ENCODE results near the gene RNF114. TPM values are rescaled to one million over a fixed set of nuclear protein-coding genes. Genes with fewer than 3 reads are reported as not detected.

The RNF114 gene
- total RNA-seq, 3 donors from 2014 or later: 224 TPM

GRCh38 chr20:49915118-49915379 lies 21.1 kb upstream of the RNF114 start:
- peak overlapping the region; percentile 100 for H3K4me3 ChIP-seq
- H3K27me3 ChIP-seq: no peaks in the 10 kb centered on the region
- no peaks in the 10 kb centered on the region for H3K36me3 ChIP-seq
- TF ChIP-seq, protein P1, sequence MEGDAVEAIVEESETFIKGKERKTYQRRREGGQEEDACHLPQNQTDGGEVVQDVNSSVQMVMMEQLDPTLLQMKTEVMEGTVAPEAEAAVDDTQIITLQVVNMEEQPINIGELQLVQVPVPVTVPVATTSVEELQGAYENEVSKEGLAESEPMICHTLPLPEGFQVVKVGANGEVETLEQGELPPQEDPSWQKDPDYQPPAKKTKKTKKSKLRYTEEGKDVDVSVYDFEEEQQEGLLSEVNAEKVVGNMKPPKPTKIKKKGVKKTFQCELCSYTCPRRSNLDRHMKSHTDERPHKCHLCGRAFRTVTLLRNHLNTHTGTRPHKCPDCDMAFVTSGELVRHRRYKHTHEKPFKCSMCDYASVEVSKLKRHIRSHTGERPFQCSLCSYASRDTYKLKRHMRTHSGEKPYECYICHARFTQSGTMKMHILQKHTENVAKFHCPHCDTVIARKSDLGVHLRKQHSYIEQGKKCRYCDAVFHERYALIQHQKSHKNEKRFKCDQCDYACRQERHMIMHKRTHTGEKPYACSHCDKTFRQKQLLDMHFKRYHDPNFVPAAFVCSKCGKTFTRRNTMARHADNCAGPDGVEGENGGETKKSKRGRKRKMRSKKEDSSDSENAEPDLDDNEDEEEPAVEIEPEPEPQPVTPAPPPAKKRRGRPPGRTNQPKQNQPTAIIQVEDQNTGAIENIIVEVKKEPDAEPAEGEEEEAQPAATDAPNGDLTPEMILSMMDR (IDR thresholded peaks at IDR 0.05): no peak
- no peak for TF ChIP-seq POLR2AphosphoS5 (IDR thresholded peaks at IDR 0.05)
- no peak for TF ChIP-seq POLR2A (IDR thresholded peaks at IDR 0.05)
- intact Hi-C loops (cut with DNase I; ENCODE audit: low total_unique reads): no loop called here
- H3K27ac ChIP-seq: peak overlapping the region; percentile 99 to 100
- no peak for DNase-seq (ENCODE audit: low spot score in 2 of 2)
- peaks cover 3 to 12% of the 10 kb centered on the region in 2 donors for H3K4me1 ChIP-seq
- no peaks in the 10 kb centered on the region for H3K9me3 ChIP-seq

GRCh38 chr20:49915380-49916145 lies 20.6 kb upstream of the RNF114 start, which contains the start of gene SPATA2:
Gene SPATA2, minus strand, starts transcription at chr20:49915529. Its CDS starts 7,039 bp downstream, at chr20:49908490.
- intact Hi-C loops (cut with DNase I; ENCODE audit: low total_unique reads): no loop called here
- TF ChIP-seq POLR2A (IDR thresholded peaks at IDR 0.05) (peak; percentile 66), POLR2AphosphoS5 (IDR thresholded peaks at IDR 0.05) (peak; percentile 43 to 84 (median 74))
- TF ChIP-seq, protein P1 (IDR thresholded peaks at IDR 0.05): no peak
- Histone ChIP-seq H3K36me3 (no peaks in the 10 kb centered on the region), H3K27me3 (no peaks in the 10 kb centered on the region), H3K4me3 (peak within 1 kb of the TSS; percentile 100), H3K9me3 (no peaks in the 10 kb centered on the region), H3K4me1 (peaks cover 3 to 12% of the 10 kb centered on the region in 2 donors), H3K27ac (peak within 1 kb of the TSS; percentile 99 to 100)
- peak; percentile 94 to 95 for DNase-seq (ENCODE audit: low spot score in 2 of 2)

- Histone ChIP-seq H3K27me3 (no peaks in the 10 kb centered on the region), H3K4me3 (peak overlapping the region; percentile 100), H3K27ac (peak overlapping the region; percentile 99 to 100), H3K36me3 (no peaks in the 10 kb centered on the region), H3K4me1 (peaks cover 3 to 12% of the 10 kb centered on the region in 2 donors), H3K9me3 (no peaks in the 10 kb centered on the region)
- TF ChIP-seq, protein P1 (IDR thresholded peaks at IDR 0.05): no peak
- TF ChIP-seq POLR2AphosphoS5 (IDR thresholded peaks at IDR 0.05): no peak
- TF ChIP-seq POLR2A (IDR thresholded peaks at IDR 0.05): no peak
- intact Hi-C loops (cut with DNase I; ENCODE audit: low total_unique reads): no loop called here
- DNase-seq (ENCODE audit: low spot score in 2 of 2): peak in 1 of 2 donors; percentile 61
These were observed 19.8 kb upstream of the RNF114 start for GRCh38 chr20:49916146-49917002.

- no peaks in the 10 kb centered on the region for H3K27me3 ChIP-seq
- H3K4me3 ChIP-seq: no peak overlapping the region
- no peaks in the 10 kb centered on the region for H3K36me3 ChIP-seq
- H3K9me3 ChIP-seq: no peaks in the 10 kb centered on the region
- no peak overlapping the region for H3K27ac ChIP-seq
- DNase-seq (ENCODE audit: low spot score in 2 of 2): no peak
- peaks cover 3 to 10% of the 10 kb centered on the region in 2 donors for H3K4me1 ChIP-seq
- no peak for TF ChIP-seq POLR2AphosphoS5 (IDR thresholded peaks at IDR 0.05)
- TF ChIP-seq, protein P1 (IDR thresholded peaks at IDR 0.05): no peak
- TF ChIP-seq POLR2A (IDR thresholded peaks at IDR 0.05): no peak
- intact Hi-C loops (cut with DNase I; ENCODE audit: low total_unique reads): no loop called here
These were observed 17.8 kb upstream of the RNF114 start for GRCh38 chr20:49918446-49918845.

DNA sequence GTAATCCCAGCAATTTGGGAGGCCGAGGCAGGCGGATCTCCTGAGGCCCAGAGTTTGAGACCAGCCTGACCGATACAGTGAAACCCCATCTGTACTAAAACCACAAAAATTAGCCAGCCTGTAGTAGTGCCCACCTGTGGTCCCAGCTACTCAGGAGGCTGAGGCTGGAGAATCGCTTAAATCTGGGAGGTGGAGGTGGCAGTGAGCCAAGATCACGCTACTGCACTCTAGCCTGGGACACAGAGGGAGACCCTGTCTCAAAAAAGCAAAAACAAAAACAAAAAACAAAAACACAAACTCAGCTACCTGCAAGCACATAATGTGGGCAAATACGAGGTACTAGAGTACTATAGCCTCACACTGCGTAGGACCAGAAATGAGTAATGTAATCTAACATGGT lies 17.2 kb upstream of the RNF114 start:
- Histone ChIP-seq H3K4me1 (peaks cover 3 to 7% of the 10 kb centered on the region in 2 donors), H3K27ac (no peak overlapping the region), H3K36me3 (no peaks in the 10 kb centered on the region), H3K27me3 (no peaks in the 10 kb centered on the region), H3K9me3 (no peaks in the 10 kb centered on the region), H3K4me3 (no peak overlapping the region)
- no peak for TF ChIP-seq POLR2AphosphoS5 (IDR thresholded peaks at IDR 0.05)
- intact Hi-C loops (cut with DNase I; ENCODE audit: low total_unique reads): no loop called here
- no peak for DNase-seq (ENCODE audit: low spot score in 2 of 2)
